Left forelimb (tissue), 1 donor: ENCODE measurements around the gene DMD.
"Not testable (repeated sequence)": the region's sequence is repeated elsewhere in the genome, so short reads cannot be mapped to it uniquely, and the experiment has no call there.

Experiments used
- DNase-seq: peaks from one replicate; pipeline ENCODE4 v3.0.0-alpha.2; 2018; ENCODE audit warnings: low spot score

The DMD gene

DNA sequence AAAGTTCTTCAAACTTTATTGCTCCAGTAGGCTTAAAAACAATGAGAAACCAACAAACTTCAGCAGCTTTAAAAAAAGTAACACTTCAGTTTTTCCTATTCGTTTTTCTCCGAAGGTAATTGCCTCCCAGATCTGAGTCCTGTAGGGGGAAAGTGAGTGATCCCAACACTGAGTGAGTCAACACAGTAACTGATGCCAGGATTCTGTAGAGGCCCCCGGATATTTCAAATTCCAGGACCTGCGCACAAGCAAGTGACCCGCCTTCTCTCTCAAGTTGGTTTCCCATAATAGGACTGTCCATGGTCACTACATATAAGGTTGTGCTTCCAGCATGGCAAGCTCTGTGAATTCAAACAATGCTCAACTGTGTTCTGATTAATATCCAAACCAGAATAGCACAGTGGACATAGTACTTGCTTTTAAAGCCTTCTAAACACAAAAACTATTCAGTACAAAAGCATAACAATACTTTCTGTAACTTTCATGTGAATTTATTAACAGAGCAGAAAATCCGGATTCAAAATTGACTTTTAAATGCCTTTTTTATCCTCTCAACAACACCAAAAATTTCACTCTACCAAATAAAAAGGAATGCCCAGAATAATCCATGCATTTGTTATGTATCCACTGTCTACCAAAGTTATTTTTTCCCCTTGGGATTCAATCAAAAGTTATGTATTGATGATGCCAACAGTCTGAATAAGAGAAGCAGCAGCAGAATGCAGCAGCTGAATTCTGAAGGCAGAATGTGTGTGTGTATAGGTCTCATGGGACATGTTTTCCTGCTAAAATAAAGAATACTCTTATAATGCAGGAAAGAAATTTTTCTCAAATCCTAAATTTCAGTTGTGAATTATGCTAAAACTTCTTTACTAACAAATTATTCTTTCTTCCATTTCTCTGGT, at the start of gene DMD:
Gene DMD (minus strand): TSS at position 194 of the 905 bp plus-strand sequence. CDS start 237 bp downstream, outside the sequence.
- DNase-seq, result no peak

DNA sequence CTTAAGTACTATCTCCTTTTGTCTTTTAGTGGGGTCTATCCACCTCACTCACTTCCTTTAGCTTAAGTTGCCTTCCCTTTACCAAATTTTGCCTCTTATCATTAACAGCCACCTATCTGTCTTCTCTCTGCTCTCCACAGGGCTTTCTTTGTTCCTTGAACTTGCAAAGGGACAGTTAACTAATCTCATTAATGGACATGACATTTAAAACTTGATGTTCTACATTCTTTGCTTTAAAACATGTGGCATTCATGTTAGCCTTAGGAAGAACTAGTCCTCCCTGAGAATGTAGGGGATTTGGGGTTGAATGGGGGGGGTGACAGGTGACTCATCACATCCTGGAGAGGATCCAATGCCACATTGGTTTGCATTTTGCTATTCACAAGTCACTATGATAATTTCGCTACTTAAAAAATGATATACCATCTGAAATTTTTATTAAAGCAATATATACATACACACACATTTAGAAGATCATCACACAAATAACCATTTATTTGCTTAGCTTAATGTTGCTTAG, 41.0 kb upstream of the DMD start:
- no peak for DNase-seq

GRCh38 chrX:33218819-33219218, 7.5 kb upstream of the DMD start:
- no peak for DNase-seq

GRCh38 chrX:33210156-33210555, 1.2 kb downstream of the DMD start:
- no peak for DNase-seq

GRCh38 chrX:33207056-33207455, 4.3 kb downstream of the DMD start:
- no peak for DNase-seq

- no peak for DNase-seq
Observed at GRCh38 chrX:33205321-33205720, 6.0 kb downstream of the DMD start.

- DNase-seq, result no peak
Observed at GRCh38 chrX:33204889-33205288, 6.5 kb downstream of the DMD start.

GRCh38 chrX:33198561-33199279, 12.6 kb downstream of the DMD start:
- DNase-seq, result no peak

DNA sequence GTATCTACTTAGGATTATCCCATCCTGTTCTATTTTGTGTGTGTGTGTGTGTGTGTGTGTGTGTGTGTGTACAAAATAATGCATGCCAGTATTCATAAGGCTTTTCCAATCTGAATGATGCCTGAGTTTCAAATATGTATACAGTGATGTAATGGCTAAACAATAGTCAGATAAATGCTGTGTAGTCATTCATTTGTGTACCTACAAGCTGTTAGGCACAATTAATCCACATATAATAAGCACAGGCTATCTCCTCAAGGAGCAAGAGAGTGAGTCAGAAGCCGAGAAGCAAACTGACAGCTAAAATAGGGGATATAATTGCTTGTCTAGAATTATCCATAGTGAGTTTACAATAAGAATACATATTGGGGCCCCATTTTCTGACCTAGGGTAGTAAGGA, 15.7 kb downstream of the DMD start:
- DNase-seq, result no peak

DNA sequence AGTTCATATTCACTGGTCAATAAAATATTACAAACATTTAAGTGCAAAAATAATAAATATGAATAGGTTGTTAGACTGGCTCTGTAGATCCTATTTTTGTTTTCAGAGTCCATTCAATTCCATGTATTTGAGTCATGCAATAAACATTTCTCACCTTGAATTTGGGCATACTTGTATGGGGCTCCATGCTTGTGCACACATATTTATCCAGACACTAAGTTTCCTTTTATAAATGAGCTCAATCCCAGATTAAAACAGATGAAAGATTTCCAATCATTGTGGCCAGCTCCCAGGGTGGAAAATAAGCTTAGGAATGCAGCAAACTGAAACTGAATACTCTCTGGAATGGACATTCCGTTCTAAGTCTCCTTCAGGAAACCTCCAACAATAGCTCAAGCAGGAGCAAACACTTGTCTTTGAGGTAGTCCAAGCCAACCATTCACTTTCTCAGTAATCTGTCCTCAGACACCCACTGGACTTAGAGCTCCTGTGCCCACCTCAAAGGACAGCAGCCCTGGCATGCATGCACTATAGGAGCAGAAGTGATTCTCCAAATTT, 16.4 kb downstream of the DMD start:
- no peak for DNase-seq

DNA sequence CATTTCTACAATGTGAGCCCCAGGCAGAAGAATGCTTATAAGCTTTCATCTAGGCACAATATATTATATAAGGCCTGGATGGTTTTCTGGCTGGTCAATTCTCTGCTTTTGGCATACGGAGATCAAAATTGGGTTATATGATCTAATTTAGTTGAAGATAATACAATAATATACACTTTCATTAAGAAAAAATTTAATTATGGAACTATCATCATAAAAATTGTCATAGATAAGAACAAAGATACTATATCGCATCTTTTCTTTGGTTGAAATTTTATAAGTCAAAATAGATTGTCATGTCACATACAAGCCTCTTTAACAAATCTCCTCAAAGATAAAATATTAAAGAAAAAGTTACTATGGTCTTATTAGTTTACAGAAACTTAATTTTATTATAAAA, 17.1 kb downstream of the DMD start:
- no peak for DNase-seq

- no peak for DNase-seq
Observed at GRCh38 chrX:33190016-33190415, 21.3 kb downstream of the DMD start.

DNA sequence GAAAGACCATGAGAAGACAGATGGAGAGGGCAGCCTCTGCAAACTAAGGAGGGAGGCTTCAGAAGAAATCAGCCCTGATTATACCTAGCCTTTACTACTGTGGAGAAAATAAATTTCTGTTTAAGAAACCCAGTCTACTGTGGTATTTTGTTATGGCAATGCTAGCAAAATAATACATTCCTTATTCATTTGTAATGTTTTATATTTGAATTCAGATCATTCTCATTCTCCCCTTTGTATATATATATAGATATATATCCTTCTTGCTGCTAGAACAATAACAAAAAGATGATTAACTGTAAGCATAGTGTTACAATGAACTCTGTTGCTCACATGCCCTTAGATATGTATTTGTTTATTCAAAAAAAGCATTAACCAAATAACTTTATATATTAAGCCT, 22.5 kb downstream of the DMD start:
- no peak for DNase-seq

- DNase-seq, result no peak
Observed at GRCh38 chrX:33188286-33188685, 23.1 kb downstream of the DMD start.

- DNase-seq, result not testable (repeated sequence)
Observed at GRCh38 chrX:33184803-33185202, 26.5 kb downstream of the DMD start.

DNA sequence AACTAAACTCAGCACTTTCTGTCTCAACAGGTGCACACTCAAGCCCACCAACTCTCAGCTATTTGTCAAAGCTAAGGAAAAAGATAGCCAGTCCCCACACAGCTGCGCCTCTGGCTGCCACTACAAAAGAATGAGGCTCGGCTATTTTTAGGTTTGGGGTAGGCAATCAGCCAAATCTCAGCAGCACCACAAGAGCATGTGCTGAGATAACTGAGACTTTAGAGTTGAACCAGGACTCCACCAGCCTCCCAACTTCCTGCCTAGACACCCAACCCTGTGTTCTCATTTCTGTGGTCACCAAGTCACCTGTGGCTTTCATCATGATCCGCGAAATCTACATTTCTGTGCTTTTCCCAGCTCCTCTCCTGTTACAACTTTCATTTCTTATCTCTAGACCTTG, 28.0 kb downstream of the DMD start:
- peak; percentile 48 for DNase-seq

DNA sequence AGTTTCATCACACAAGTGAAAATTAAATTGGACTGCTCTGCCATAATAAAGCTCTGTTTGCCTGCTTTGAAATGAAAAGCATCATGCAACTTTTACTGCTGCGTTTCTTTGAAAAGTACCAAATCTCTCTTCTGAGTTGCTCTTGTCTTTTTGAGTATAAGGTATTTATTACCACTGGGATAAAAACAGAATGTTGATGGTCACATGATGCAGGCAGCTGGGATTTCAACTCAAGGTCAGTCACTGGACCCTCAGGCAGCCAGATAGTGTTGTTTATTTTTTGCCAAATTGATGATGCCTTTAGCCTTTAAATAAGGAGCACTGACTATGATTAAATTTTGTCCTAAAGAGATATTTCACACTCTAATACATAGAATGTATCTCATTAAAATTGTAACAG, 32.7 kb downstream of the DMD start:
- DNase-seq, result no peak

- DNase-seq, result no peak
Observed at GRCh38 chrX:33178218-33178617, 33.1 kb downstream of the DMD start.

GRCh38 chrX:33175201-33175600, 36.1 kb downstream of the DMD start:
- DNase-seq, result no peak

DNA sequence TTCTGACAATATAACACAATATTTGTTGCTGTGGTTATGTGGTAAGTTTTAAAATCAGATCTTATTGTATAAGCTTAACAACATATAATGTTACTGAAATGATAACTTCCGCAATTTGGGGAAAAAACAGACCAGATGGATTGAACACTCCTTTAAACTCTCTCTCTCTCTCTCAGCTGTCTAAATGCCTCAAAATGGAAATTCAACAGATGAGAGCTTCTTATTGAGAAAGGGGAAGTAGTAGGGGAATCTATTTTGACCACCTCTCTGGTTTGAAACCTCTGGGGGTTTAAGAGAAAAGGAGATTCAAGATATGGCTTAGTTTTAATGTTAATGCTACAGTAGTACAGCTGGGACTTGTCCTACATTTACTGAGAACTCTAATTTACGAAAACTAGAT, 40.3 kb downstream of the DMD start:
- no peak for DNase-seq

DNA sequence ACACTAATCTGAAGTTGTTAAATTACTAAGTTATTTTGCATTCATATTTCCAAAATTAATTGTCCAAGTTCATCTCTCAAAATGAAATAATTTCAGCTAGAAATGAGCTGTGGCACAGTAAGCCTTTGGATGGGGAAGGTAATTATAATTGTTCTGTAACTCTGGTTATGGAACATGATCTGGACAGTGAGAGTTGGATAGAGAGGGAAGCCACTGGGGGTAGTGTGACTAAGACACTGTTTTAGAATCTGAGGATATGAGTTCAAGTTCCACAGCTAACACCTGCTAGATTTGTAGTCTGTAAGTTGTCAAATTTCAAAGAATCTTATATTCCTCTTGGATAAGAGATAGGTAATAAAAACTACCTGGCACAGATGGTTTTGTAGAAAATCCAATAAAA, 49.5 kb downstream of the DMD start:
- no peak for DNase-seq

DNA sequence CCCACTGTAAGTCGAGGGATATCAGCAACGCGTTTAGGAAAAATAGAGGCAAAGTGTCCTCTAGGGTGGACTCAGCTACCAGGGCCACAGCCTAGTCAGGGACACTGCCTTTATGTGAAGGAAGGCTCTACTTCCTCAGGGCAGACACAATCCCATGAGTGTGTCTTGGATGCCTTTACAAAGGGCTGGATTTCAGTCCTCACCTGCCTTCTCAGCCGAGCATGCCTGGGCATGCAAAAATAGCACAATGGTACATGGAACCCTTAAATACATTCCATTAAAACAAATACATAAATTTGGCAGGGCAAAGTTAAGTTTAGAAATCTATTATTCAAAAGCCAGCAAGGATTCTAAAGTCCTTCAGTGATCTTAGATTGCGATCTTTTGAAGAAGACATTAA, 51.1 kb downstream of the DMD start:
- no peak for DNase-seq
